Sigmoid colon (tissue), 4 donors: Measurements from ENCODE around the gene TMPRSS9.

Source experiments
- CTCF ChIP-seq, 4 experiments: fragments of 450-650 bp in 3 of 4; fragments of 200-600 bp in 1 of 4; IDR thresholded peaks; one replicate each; pipeline ENCODE4 v1.5.1; 2016 to 2019; ENCODE audit warnings: antibody characterized with exemption in 4 of 4, mild to moderate bottlenecking in 3 of 4, moderate library complexity in 2 of 4
- EP300 ChIP-seq, 4 donors: sonication (generic); formaldehyde crosslinking; IDR thresholded peaks; one replicate each; pipeline ENCODE4 v1.6.1; 2017; ENCODE audit warnings: antibody characterized with exemption in 4 of 4
- POLR2A ChIP-seq, 2 donors: fragments of 450-650 bp; IDR thresholded peaks; one replicate each; pipeline ENCODE4 v1.6.1; 2016; ENCODE audit warnings: antibody characterized with exemption in 2 of 2, mild to moderate bottlenecking in 2 of 2, moderate library complexity in 2 of 2
- POLR2AphosphoS5 ChIP-seq, 4 donors: sonication (generic); formaldehyde crosslinking; IDR thresholded peaks; one replicate each; pipeline ENCODE4 v1.6.1; 2017; ENCODE audit warnings: antibody characterized with exemption in 4 of 4

DNA sequence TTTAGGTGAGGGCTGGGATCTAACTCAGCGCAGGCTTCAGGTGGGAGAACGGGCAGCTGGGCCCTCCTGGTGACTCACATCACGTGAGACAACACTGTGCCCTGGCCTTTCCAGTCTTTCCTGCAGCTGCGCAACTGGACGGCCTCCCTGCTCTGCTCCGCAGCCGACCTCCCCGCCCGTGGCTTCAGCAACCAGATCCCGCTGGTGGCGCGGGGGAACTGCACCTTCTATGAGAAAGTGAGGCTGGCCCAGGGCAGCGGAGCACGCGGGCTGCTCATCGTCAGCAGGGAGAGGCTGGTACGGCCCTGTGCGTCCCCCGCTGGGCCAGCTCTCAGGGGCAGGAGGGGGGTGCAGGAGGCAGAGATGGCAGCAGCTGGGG, 22.7 kb upstream of the TMPRSS9 start:
- TF ChIP-seq CTCF (IDR thresholded peaks at IDR 0.05): no peak
- TF ChIP-seq POLR2AphosphoS5 (IDR thresholded peaks at IDR 0.05): no peak
- TF ChIP-seq POLR2A (IDR thresholded peaks at IDR 0.05): no peak
- TF ChIP-seq EP300 (IDR thresholded peaks at IDR 0.05): no peak
